NCI-H1417 (cell line): ENCODE results near the gene MRE11.
"Not testable (repeated sequence)": the region's sequence is repeated elsewhere in the genome, so short reads cannot be mapped to it uniquely, and the experiment has no call there.

ENCODE experiments used
- DNase-seq, 3 experiments: peaks; one replicate each; lab custom pipeline; 2025; lab: John Stamatoyannopoulos, UW

Gene MRE11

GRCh38 chr11:94424011-94424410 lies 69.6 kb downstream of the MRE11 start:
- no peak for DNase-seq

- no peak for DNase-seq
Observed at GRCh38 chr11:94423507-94423906, 70.1 kb downstream of the MRE11 start.

GRCh38 chr11:94418123-94418765 lies 75.4 kb downstream of the MRE11 start:
- no peak for DNase-seq

GRCh38 chr11:94417386-94417987 lies 76.2 kb downstream of the MRE11 start:
- DNase-seq = peak in 1 of 3 experiments; percentile 55

GRCh38 chr11:94405062-94405833 lies 88.4 kb downstream of the MRE11 start:
- no peak for DNase-seq

- peak in 1 of 3 experiments; percentile 34 for DNase-seq
Observed at GRCh38 chr11:94402355-94402754, 91.3 kb downstream of the MRE11 start.

GRCh38 chr11:94401773-94402265 lies 91.8 kb downstream of the MRE11 start:
- no peak for DNase-seq

- DNase-seq = peak in 2 of 3 experiments; percentile 79 to 82
Observed at GRCh38 chr11:94400839-94401772, 92.5 kb downstream of the MRE11 start, which contains the start of gene GPR83. Gene GPR83 (minus strand): TSS chr11:94401419. CDS start chr11:94401247, 172 bp downstream.

GRCh38 chr11:94400457-94400838 lies 93.2 kb downstream of the MRE11 start:
- no peak for DNase-seq

- peak in 2 of 3 experiments; percentile 38 to 87 for DNase-seq
Observed at GRCh38 chr11:94400050-94400449, 93.6 kb downstream of the MRE11 start.

- DNase-seq = no peak
Observed at GRCh38 chr11:94398101-94398500, 95.5 kb downstream of the MRE11 start.

- DNase-seq = no peak
Observed at GRCh38 chr11:94396282-94396681, 97.4 kb downstream of the MRE11 start.

- not testable (repeated sequence) for DNase-seq
Observed at GRCh38 chr11:94391937-94392336, 101.7 kb downstream of the MRE11 start.

GRCh38 chr11:94379613-94380012 lies 114.0 kb downstream of the MRE11 start:
- DNase-seq = no peak

GRCh38 chr11:94376841-94377240 lies 116.8 kb downstream of the MRE11 start:
- peak in 1 of 3 experiments; percentile 70 for DNase-seq

GRCh38 chr11:94370576-94370975 lies 123.1 kb downstream of the MRE11 start:
- DNase-seq = peak in 1 of 3 experiments; percentile 16
